Neural cell (in vitro differentiated cells): ENCODE results near the gene TOGARAM2. TPM values are rescaled to one million over a fixed set of nuclear protein-coding genes. Genes with fewer than 3 reads are reported as not detected.

Experiments used
- H2AFZ ChIP-seq: fragments of 200-600, 300-800 bp; sonication (generic), shearing (Covaris generic); 2 replicates; pipeline ENCODE4 v1.6.0; 2014; ENCODE audit warnings: low read depth, mild to moderate bottlenecking, antibody characterized with exemption, low read length, moderate library complexity
- H3F3A ChIP-seq: fragments of 200-600 bp; shearing (Covaris generic); 2 replicates; pipeline ENCODE4 v1.6.1; 2016; ENCODE audit warnings: mild to moderate bottlenecking, moderate library complexity, mixed read lengths, antibody characterized with exemption, low read length; ENCODE audit not compliant: insufficient read depth, poor library complexity, severe bottlenecking
- H3K27ac ChIP-seq: fragments of 200-600, 300-800 bp; sonication (generic), shearing (Covaris generic); 2 replicates; pipeline ENCODE4 v1.5.1; 2014; ENCODE audit warnings: mild to moderate bottlenecking, low read length, moderate library complexity
- H3K27me3 ChIP-seq: fragments of 300-800, 200-600 bp; sonication (generic), shearing (Covaris generic); 2 replicates; pipeline ENCODE4 v1.6.0; 2014; ENCODE audit warnings: mild to moderate bottlenecking, low read depth, low read length, moderate library complexity; ENCODE audit not compliant: insufficient read depth
- H3K36me3 ChIP-seq: fragments of 300-800, 200-600 bp; sonication (generic), shearing (Covaris generic); 2 replicates; pipeline ENCODE4 v1.5.1; 2014; ENCODE audit warnings: mild to moderate bottlenecking, antibody characterized with exemption, low read length, moderate library complexity; ENCODE audit not compliant: insufficient read depth
- H3K4me2 ChIP-seq: fragments of 300-800, 200-600 bp; sonication (generic), shearing (Covaris generic); 2 replicates; pipeline ENCODE4 v1.6.0; 2014; ENCODE audit warnings: mild to moderate bottlenecking, low read length
- H3K4me3 ChIP-seq: fragments of 300-800, 200-600 bp; sonication (generic), shearing (Covaris generic); 2 replicates; pipeline ENCODE4 v1.5.1; 2014; ENCODE audit warnings: mild to moderate bottlenecking, low read length, moderate library complexity
- H3K79me2 ChIP-seq: fragments of 200-600 bp; shearing (Covaris generic); replicated peaks from 2 replicates; pipeline ENCODE4 v1.6.0; 2014; ENCODE audit warnings: mild to moderate bottlenecking, low read length, moderate library complexity; ENCODE audit not compliant: insufficient read depth
- H3K9ac ChIP-seq: fragments of 300-800, 200-600 bp; sonication (generic), shearing (Covaris generic); 2 replicates; pipeline ENCODE4 v1.6.1; 2016; ENCODE audit warnings: mild to moderate bottlenecking, low read length, mixed read lengths
- H3K9me2 ChIP-seq: fragments of 200-600 bp; shearing (Covaris generic); 2 replicates; pipeline ENCODE4 v1.6.1; 2016; ENCODE audit warnings: mild to moderate bottlenecking, low read length, mixed read lengths; ENCODE audit not compliant: insufficient read depth
- H3K9me3 ChIP-seq: fragments of 200-600, 300-800 bp; sonication (generic), shearing (Covaris generic); 2 replicates; pipeline ENCODE4 v1.6.1; 2016; ENCODE audit warnings: mild to moderate bottlenecking, mixed run types, low read length, moderate library complexity, mixed read lengths
- H4K20me1 ChIP-seq: fragments of 200-600 bp; shearing (Covaris generic); 2 replicates; pipeline ENCODE4 v1.6.1; 2016; ENCODE audit warnings: mild to moderate bottlenecking, mixed run types; ENCODE audit not compliant: insufficient read depth
- EP300 ChIP-seq: fragments of 450-650 bp; conservative IDR thresholded peaks from 2 replicates; pipeline ENCODE4 v1.6.1; 2014; ENCODE audit warnings: antibody characterized with exemption, mild to moderate bottlenecking, moderate library complexity; ENCODE audit not compliant: poor library complexity, severe bottlenecking
- EZH2 ChIP-seq: fragments of 200-600, 300-800 bp; shearing (Covaris generic), sonication (generic); IDR thresholded peaks from 2 replicates; pipeline ENCODE4 v1.6.1; 2014; ENCODE audit warnings: antibody characterized with exemption, low read length, borderline replicate concordance, mild to moderate bottlenecking; ENCODE audit not compliant: insufficient read depth, poor library complexity, severe bottlenecking
- MXI1 ChIP-seq: fragments of 450-650 bp; conservative IDR thresholded peaks from 2 replicates; pipeline ENCODE4 v1.6.1; 2014; ENCODE audit warnings: antibody characterized with exemption, mild to moderate bottlenecking; ENCODE audit not compliant: poor library complexity, severe bottlenecking
- POLR2AphosphoS5 ChIP-seq: IDR thresholded peaks from 2 replicates; pipeline ENCODE4 v1.6.1; 2012
- RAD21 ChIP-seq: fragments of 450-650 bp; conservative IDR thresholded peaks from 2 replicates; pipeline ENCODE4 v1.6.1; 2014; ENCODE audit warnings: antibody characterized with exemption, mild to moderate bottlenecking, moderate library complexity
- SMC3 ChIP-seq: fragments of 450-650 bp; conservative IDR thresholded peaks from 2 replicates; pipeline ENCODE4 v1.6.1; 2014; ENCODE audit warnings: antibody characterized with exemption, mild to moderate bottlenecking, moderate library complexity; ENCODE audit not compliant: poor library complexity
- TAF1 ChIP-seq: IDR thresholded peaks from 2 replicates; pipeline ENCODE4 v1.6.1; 2012; ENCODE audit warnings: low read depth
- polyA plus RNA-seq: library from polyadenylated mRNA; depleted of rRNA; stranded (reverse); fragments of >200 nt; gene quantifications from 2 replicates; pipeline ENCODE4 v1.2.3, GENCODE V29; 2014
- TF ChIP-seq, protein P1 (sequence below): IDR thresholded peaks from 2 replicates; pipeline ENCODE4 v1.6.1; 2012; ENCODE audit warnings: borderline replicate concordance
- TF ChIP-seq, protein P2 (sequence below): fragments of 450-650 bp; IDR thresholded peaks from 2 replicates; pipeline ENCODE4 v1.5.1; 2014; ENCODE audit warnings: antibody characterized with exemption, mild to moderate bottlenecking, moderate library complexity; ENCODE audit not compliant: poor library complexity, severe bottlenecking

TOGARAM2 gene
- polyA plus RNA-seq, 1 donor from 2014 or later, result 0.10 TPM

DNA sequence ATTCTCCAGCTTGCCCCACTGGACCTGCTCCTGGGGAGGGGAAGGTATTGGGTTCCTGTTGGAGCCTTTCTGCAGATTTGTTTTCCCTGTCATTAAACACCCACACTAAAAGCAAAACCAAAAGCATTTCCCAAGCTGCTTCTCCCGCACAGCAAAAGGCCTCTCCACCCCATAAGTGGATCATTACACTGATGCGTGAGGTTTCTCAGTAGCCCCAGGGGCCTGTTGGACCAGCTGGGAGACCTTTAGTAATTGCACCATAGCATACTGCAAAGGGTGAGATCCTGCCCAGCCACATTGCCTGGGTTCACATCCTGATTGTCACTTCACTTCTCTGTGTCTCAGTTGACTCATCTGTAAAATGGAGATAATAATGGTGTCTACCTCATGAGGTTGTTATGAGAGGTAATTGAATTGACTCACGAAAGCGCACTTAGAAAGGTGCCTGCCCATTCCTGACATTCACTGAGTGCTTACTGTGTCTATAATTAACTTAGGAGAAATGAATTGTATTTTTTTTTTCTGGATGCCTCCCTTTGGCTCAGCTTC is 43.9 kb downstream of the TOGARAM2 start:
- Histone ChIP-seq H3K9me3 (no peaks in the 10 kb centered on the region), H3F3A (no peaks in the 10 kb centered on the region), H4K20me1 (no peaks in the 10 kb centered on the region), H3K27ac (no peak overlapping the region), H3K79me2 (no peaks in the 10 kb centered on the region), H2AFZ (no peak overlapping the region), H3K4me3 (no peak overlapping the region), H3K27me3 (no peaks in the 10 kb centered on the region), H3K36me3 (no peaks in the 10 kb centered on the region), H3K4me2 (no peak overlapping the region), H3K9me2 (no peaks in the 10 kb centered on the region), H3K9ac (no peak overlapping the region)
- no peak for TF ChIP-seq TAF1
- no peak for TF ChIP-seq MXI1
- TF ChIP-seq, protein P1, sequence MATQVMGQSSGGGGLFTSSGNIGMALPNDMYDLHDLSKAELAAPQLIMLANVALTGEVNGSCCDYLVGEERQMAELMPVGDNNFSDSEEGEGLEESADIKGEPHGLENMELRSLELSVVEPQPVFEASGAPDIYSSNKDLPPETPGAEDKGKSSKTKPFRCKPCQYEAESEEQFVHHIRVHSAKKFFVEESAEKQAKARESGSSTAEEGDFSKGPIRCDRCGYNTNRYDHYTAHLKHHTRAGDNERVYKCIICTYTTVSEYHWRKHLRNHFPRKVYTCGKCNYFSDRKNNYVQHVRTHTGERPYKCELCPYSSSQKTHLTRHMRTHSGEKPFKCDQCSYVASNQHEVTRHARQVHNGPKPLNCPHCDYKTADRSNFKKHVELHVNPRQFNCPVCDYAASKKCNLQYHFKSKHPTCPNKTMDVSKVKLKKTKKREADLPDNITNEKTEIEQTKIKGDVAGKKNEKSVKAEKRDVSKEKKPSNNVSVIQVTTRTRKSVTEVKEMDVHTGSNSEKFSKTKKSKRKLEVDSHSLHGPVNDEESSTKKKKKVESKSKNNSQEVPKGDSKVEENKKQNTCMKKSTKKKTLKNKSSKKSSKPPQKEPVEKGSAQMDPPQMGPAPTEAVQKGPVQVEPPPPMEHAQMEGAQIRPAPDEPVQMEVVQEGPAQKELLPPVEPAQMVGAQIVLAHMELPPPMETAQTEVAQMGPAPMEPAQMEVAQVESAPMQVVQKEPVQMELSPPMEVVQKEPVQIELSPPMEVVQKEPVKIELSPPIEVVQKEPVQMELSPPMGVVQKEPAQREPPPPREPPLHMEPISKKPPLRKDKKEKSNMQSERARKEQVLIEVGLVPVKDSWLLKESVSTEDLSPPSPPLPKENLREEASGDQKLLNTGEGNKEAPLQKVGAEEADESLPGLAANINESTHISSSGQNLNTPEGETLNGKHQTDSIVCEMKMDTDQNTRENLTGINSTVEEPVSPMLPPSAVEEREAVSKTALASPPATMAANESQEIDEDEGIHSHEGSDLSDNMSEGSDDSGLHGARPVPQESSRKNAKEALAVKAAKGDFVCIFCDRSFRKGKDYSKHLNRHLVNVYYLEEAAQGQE, result no peak
- no peak for TF ChIP-seq POLR2AphosphoS5
- TF ChIP-seq, protein P2, sequence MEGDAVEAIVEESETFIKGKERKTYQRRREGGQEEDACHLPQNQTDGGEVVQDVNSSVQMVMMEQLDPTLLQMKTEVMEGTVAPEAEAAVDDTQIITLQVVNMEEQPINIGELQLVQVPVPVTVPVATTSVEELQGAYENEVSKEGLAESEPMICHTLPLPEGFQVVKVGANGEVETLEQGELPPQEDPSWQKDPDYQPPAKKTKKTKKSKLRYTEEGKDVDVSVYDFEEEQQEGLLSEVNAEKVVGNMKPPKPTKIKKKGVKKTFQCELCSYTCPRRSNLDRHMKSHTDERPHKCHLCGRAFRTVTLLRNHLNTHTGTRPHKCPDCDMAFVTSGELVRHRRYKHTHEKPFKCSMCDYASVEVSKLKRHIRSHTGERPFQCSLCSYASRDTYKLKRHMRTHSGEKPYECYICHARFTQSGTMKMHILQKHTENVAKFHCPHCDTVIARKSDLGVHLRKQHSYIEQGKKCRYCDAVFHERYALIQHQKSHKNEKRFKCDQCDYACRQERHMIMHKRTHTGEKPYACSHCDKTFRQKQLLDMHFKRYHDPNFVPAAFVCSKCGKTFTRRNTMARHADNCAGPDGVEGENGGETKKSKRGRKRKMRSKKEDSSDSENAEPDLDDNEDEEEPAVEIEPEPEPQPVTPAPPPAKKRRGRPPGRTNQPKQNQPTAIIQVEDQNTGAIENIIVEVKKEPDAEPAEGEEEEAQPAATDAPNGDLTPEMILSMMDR, result no peak
- no peak for TF ChIP-seq EZH2
- no peak for TF ChIP-seq EP300
- no peak for TF ChIP-seq RAD21
- no peak for TF ChIP-seq SMC3

DNA sequence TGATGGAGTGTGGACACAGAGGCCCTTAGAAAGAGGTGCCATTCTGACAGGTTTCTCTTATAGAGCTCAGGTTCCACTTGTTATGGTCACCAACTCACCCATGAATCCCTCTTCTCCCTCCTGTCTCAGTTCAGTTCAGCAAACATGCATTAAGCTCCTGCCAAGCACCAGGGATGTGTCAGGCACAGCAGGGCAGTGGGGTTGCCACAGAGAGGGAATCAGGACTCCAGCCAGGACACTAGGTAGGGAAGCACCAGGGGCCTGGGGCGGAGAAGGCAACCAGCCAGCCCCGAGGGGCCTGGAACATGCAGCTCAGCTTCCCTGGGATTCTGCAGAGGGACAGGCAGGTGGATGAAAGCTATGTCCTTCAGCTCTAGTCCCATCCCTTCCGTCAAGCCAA is 44.6 kb downstream of the TOGARAM2 start:
- Histone ChIP-seq H4K20me1 (no peaks in the 10 kb centered on the region), H2AFZ (no peak overlapping the region), H3K36me3 (no peaks in the 10 kb centered on the region), H3K9me3 (no peaks in the 10 kb centered on the region), H3F3A (no peaks in the 10 kb centered on the region), H3K9me2 (no peaks in the 10 kb centered on the region), H3K27ac (no peak overlapping the region), H3K4me3 (no peak overlapping the region), H3K9ac (no peak overlapping the region), H3K4me2 (no peak overlapping the region), H3K79me2 (no peaks in the 10 kb centered on the region), H3K27me3 (no peaks in the 10 kb centered on the region)
- TF ChIP-seq RAD21 (no peak), POLR2AphosphoS5 (no peak), SMC3 (no peak), TAF1 (no peak), EZH2 (no peak), EP300 (no peak), MXI1 (no peak)
- TF ChIP-seq, protein P2, result no peak
- TF ChIP-seq, protein P1, result no peak
